T47D (cell line): ENCODE measurements around the gene NDUFAF2.
"Not testable (repeated sequence)": the region's sequence is repeated elsewhere in the genome, so short reads cannot be mapped to it uniquely, and the experiment has no call there.

Experiments
- DNase-seq, 2 experiments: peaks; one replicate each; pipeline versions ENCODE4 v3.0.0 to v3.0.0-alpha.2; 2011 to 2012; ENCODE audit warnings: low read depth in 1 of 2, low spot score in 1 of 2
- JUND ChIP-seq: IDR thresholded peaks from 2 replicates; pipeline ENCODE4 v1.6.1; 2012; ENCODE audit warnings: low read depth
- in situ Hi-C: cut with HindIII; loops from 2 replicates; pipeline ENCODE4 v1.10.0; 2016; ENCODE audit warnings: low sequenced_read_pairs, low pct_unique_long_range_greater_than_20kb

Gene NDUFAF2

GRCh38 chr5:60959156-60959555 is 14.2 kb downstream of the NDUFAF2 start:
- in situ Hi-C loops, result no loop called here
- peak in 1 of 2 experiments; percentile 40 for DNase-seq
- TF ChIP-seq JUND, result no peak

- in situ Hi-C loops, result no loop called here
- no peak for TF ChIP-seq JUND
- no peak for DNase-seq
Measured at GRCh38 chr5:60960591-60960990, 15.6 kb downstream of the NDUFAF2 start.

GRCh38 chr5:60961685-60962084 is 16.7 kb downstream of the NDUFAF2 start:
- no peak for DNase-seq
- in situ Hi-C loops, result no loop called here

GRCh38 chr5:60972231-60972630 is 27.2 kb downstream of the NDUFAF2 start:
- in situ Hi-C loops, result no loop called here
- no peak for TF ChIP-seq JUND
- DNase-seq, result no peak

More at GRCh38 chr5:60961685-60962084, 16.7 kb downstream of the NDUFAF2 start:
- TF ChIP-seq JUND, result no peak

- no peak for TF ChIP-seq JUND
- in situ Hi-C loops, result no loop called here
- no peak for DNase-seq
Measured at GRCh38 chr5:60977956-60978737, 33.1 kb downstream of the NDUFAF2 start.

- DNase-seq, result no peak
- in situ Hi-C loops, result no loop called here
- TF ChIP-seq JUND, result no peak
Measured at GRCh38 chr5:60978968-60979367, 34.0 kb downstream of the NDUFAF2 start.

- TF ChIP-seq JUND, result no peak
Measured at GRCh38 chr5:60980511-60980910, 35.5 kb downstream of the NDUFAF2 start.

GRCh38 chr5:60982127-60982526 is 37.1 kb downstream of the NDUFAF2 start:
- in situ Hi-C loops, DNase-seq: not testable (repeated sequence)

More at GRCh38 chr5:60980511-60980910, 35.5 kb downstream of the NDUFAF2 start:
- DNase-seq, result no peak
- in situ Hi-C loops, result no loop called here

GRCh38 chr5:60989790-60990189 is 44.8 kb downstream of the NDUFAF2 start:
- no peak for DNase-seq
- in situ Hi-C loops, result no loop called here
- no peak for TF ChIP-seq JUND

- TF ChIP-seq JUND, result no peak
- DNase-seq, result no peak
- in situ Hi-C loops, result no loop called here
Measured at GRCh38 chr5:60992871-60993270, 47.9 kb downstream of the NDUFAF2 start.

- in situ Hi-C loops, result no loop called here
- no peak for DNase-seq
- TF ChIP-seq JUND, result no peak
Measured at GRCh38 chr5:60993425-60993824, 48.4 kb downstream of the NDUFAF2 start.

- in situ Hi-C loops, result no loop called here
- no peak for TF ChIP-seq JUND
- no peak for DNase-seq
Measured at GRCh38 chr5:60993875-60994571, 49.0 kb downstream of the NDUFAF2 start.

GRCh38 chr5:60996368-60996767 is 51.4 kb downstream of the NDUFAF2 start:
- TF ChIP-seq JUND, result no peak
- in situ Hi-C loops, result no loop called here
- DNase-seq, result no peak

- DNase-seq, result no peak
- in situ Hi-C loops, result no loop called here
- no peak for TF ChIP-seq JUND
Measured at GRCh38 chr5:60997721-60998120, 52.7 kb downstream of the NDUFAF2 start.
